Peyer's patch (tissue), 4 donors: ENCODE results near the gene ARPP21. TPM values are rescaled to one million over a fixed set of nuclear protein-coding genes. Genes with fewer than 3 reads are reported as not detected.

Source experiments
- DNase-seq, 3 donors: peaks; one replicate each; pipeline ENCODE4 v3.0.0-alpha.2; 2017 to 2019
- H3K27ac ChIP-seq, 4 donors: fragments of 200-600 bp; sonication (generic); one replicate each; pipeline ENCODE4 v1.5.1; 2016 to 2019
- H3K27me3 ChIP-seq, 2 donors: fragments of 200-600 bp; sonication (generic); one replicate each; pipeline ENCODE4 v1.5.1; 2019
- H3K36me3 ChIP-seq, 3 donors: fragments of 200-600 bp; sonication (generic); one replicate each; pipeline ENCODE4 v1.5.1; 2016 to 2019
- H3K4me1 ChIP-seq, 4 donors: fragments of 200-600 bp; sonication (generic); one replicate each; pipeline ENCODE4 v1.5.1; 2016 to 2019
- H3K4me3 ChIP-seq, 4 donors: fragments of 200-600 bp; sonication (generic); 1 replicate in 3 of 4; 2 replicates in 1 of 4; pipeline ENCODE4 v1.5.1; 2016 to 2019; ENCODE audit warnings: mild to moderate bottlenecking in 1 of 4
- H3K9me3 ChIP-seq, 4 donors: fragments of 200-600 bp; sonication (generic); one replicate each; pipeline ENCODE4 v1.5.1; 2016 to 2019; ENCODE audit warnings: mild to moderate bottlenecking in 1 of 4
- CTCF ChIP-seq, 6 experiments: fragments of 450-650 bp in 4 of 6; fragments of 200-600 bp in 2 of 6; sonication (generic) in 1 of 6; IDR thresholded peaks; one replicate each; pipeline ENCODE4 v1.5.1; 2017 to 2019; ENCODE audit warnings: antibody characterized with exemption in 6 of 6, mild to moderate bottlenecking in 3 of 6, moderate library complexity in 1 of 6
- POLR2A ChIP-seq, 2 donors: fragments of 450-650 bp; IDR thresholded peaks; one replicate each; pipeline ENCODE4 v1.5.1; 2017; ENCODE audit warnings: antibody characterized with exemption in 2 of 2, mild to moderate bottlenecking in 2 of 2, moderate library complexity in 2 of 2
- total RNA-seq, 4 donors: library from RNA; depleted of rRNA; stranded (reverse); fragments of >200 nt; gene quantifications; one replicate each; pipeline ENCODE4 v1.1.0, GENCODE V29; 2016

ARPP21 gene
- total RNA-seq, 4 donors from 2014 or later: 0.27 TPM; not detected in 3

- no peaks in the 10 kb centered on the region for H3K9me3 ChIP-seq
- H3K4me3 ChIP-seq: no peak overlapping the region
- no peaks in the 10 kb centered on the region for H3K27me3 ChIP-seq
- DNase-seq: no peak
- H3K36me3 ChIP-seq: no peaks in the 10 kb centered on the region
- H3K27ac ChIP-seq: no peak overlapping the region
- TF ChIP-seq POLR2A (IDR thresholded peaks at IDR 0.05): no peak
- no peak for TF ChIP-seq CTCF (IDR thresholded peaks at IDR 0.05)
- no peaks in the 10 kb centered on the region for H3K4me1 ChIP-seq
Measured at GRCh38 chr3:35757991-35758757, 118.8 kb downstream of the ARPP21 start.

- H3K36me3 ChIP-seq: no peaks in the 10 kb centered on the region
- TF ChIP-seq CTCF (IDR thresholded peaks at IDR 0.05): no peak
- no peak for TF ChIP-seq POLR2A (IDR thresholded peaks at IDR 0.05)
- no peaks in the 10 kb centered on the region for H3K9me3 ChIP-seq
- H3K4me3 ChIP-seq: no peak overlapping the region
- no peak for DNase-seq
- H3K27me3 ChIP-seq: no peaks in the 10 kb centered on the region
- no peak overlapping the region for H3K27ac ChIP-seq
- H3K4me1 ChIP-seq: no peaks in the 10 kb centered on the region
Measured at GRCh38 chr3:35760146-35760545, 120.8 kb downstream of the ARPP21 start.

- no peaks in the 10 kb centered on the region for H3K36me3 ChIP-seq
- no peaks in the 10 kb centered on the region for H3K27me3 ChIP-seq
- H3K27ac ChIP-seq: no peak overlapping the region
- no peaks in the 10 kb centered on the region for H3K9me3 ChIP-seq
- no peaks in the 10 kb centered on the region for H3K4me1 ChIP-seq
- DNase-seq: no peak
- TF ChIP-seq POLR2A (IDR thresholded peaks at IDR 0.05): no peak
- TF ChIP-seq CTCF (IDR thresholded peaks at IDR 0.05): no peak
- no peak overlapping the region for H3K4me3 ChIP-seq
Measured at GRCh38 chr3:35761311-35761710, 122.0 kb downstream of the ARPP21 start.

GRCh38 chr3:35772381-35773015, 133.2 kb downstream of the ARPP21 start:
- TF ChIP-seq CTCF (IDR thresholded peaks at IDR 0.05) (no peak), POLR2A (IDR thresholded peaks at IDR 0.05) (no peak)
- H3K4me1 ChIP-seq: no peaks in the 10 kb centered on the region

GRCh38 chr3:35773417-35773816, 134.1 kb downstream of the ARPP21 start:
- Histone ChIP-seq H3K27ac (no peak overlapping the region), H3K36me3 (no peaks in the 10 kb centered on the region), H3K9me3 (no peaks in the 10 kb centered on the region), H3K4me3 (no peak overlapping the region), H3K27me3 (no peaks in the 10 kb centered on the region), H3K4me1 (no peaks in the 10 kb centered on the region)
- TF ChIP-seq CTCF (IDR thresholded peaks at IDR 0.05) (no peak), POLR2A (IDR thresholded peaks at IDR 0.05) (no peak)
- no peak for DNase-seq

More at GRCh38 chr3:35772381-35773015, 133.2 kb downstream of the ARPP21 start:
- Histone ChIP-seq H3K4me3 (no peak overlapping the region), H3K27ac (no peak overlapping the region), H3K27me3 (no peaks in the 10 kb centered on the region), H3K9me3 (no peaks in the 10 kb centered on the region), H3K36me3 (no peaks in the 10 kb centered on the region)
- no peak for DNase-seq
